K562 (cell line): ENCODE measurements around the gene SCAF11. TPM values are rescaled to one million over a fixed set of nuclear protein-coding genes. Genes with fewer than 3 reads are reported as not detected.

Experiments used
- ATAC-seq: fragments of 200-7000 bp; cut with Tn5 transposase; 3 replicates; pipeline ENCODE4 v1.9.1; 2020; ENCODE audit warnings: moderate library complexity
- BruUV-seq: library from RNA; stranded (reverse); fragments of 400-500 nt; replicated peaks from 2 replicates; lab custom pipeline; 2021; lab: Mats Ljungman, UMichigan
- CTCF ChIA-PET: fragments of 300-600 bp; formaldehyde crosslinking; extraction: SDS; loops from one replicate; lab custom pipeline; 2021; ENCODE audit warnings: low intra/inter-chr PET ratio; lab: Yijun Ruan, JAX
- POLR2A ChIA-PET: fragments of 300-600, 350-650 bp; sonication (Branson Sonifier 250); formaldehyde crosslinking; extraction: SDS; loops from one replicate; lab custom pipeline; 2021; ENCODE audit warnings: antibody characterized with exemption, inconsistent platforms; lab: Yijun Ruan, JAX
- DNase-seq, 4 experiments: peaks; one replicate each; pipeline versions ENCODE4 v3.0.0 to v3.0.0-alpha.2; 2011 to 2018; ENCODE audit warnings: low spot score in 3 of 4, mixed read lengths in 3 of 4; ENCODE audit errors: extremely low read depth in 1 of 4
- FAIRE-seq: peaks from 2 replicates; lab custom pipeline; 2011; peaks lifted over from hg19 to GRCh38; lab: Jason Lieb, UNC
- H2AFZ ChIP-seq: 2 replicates; pipeline ENCODE4 v1.6.0; 2011; ENCODE audit warnings: low read depth, low read length, control low read depth, inconsistent platforms
- H3K27ac ChIP-seq: fragments of 200-600 bp; 3 replicates; pipeline ENCODE4 v1.8.0; 2011; ENCODE audit warnings: low read depth, mild to moderate bottlenecking, control low read depth, inconsistent platforms, low read length, moderate library complexity, mixed read lengths; ENCODE audit errors: extremely low read depth
- H3K27me3 ChIP-seq, 2 experiments: fragments of 300-600 bp in 1 of 2; 2 replicates in 1 of 2; 3 replicates in 1 of 2; pipeline versions ENCODE4 v1.6.0 to v1.8.0; 2011; ENCODE audit warnings: inconsistent platforms in 2 of 2, low read length in 2 of 2, mild to moderate bottlenecking in 1 of 2, mixed read lengths in 1 of 2, moderate library complexity in 1 of 2; ENCODE audit not compliant: control insufficient read depth in 2 of 2, insufficient read depth in 2 of 2
- H3K36me3 ChIP-seq: fragments of 300-600 bp; 3 replicates; pipeline ENCODE4 v1.8.0; 2011; ENCODE audit warnings: mild to moderate bottlenecking, low read length, inconsistent platforms; ENCODE audit not compliant: control insufficient read depth, insufficient read depth
- H3K4me1 ChIP-seq, 2 experiments: fragments of 200-600 bp in 1 of 2; replicated peaks in 1 of 2; 2 replicates in 1 of 2; 3 replicates in 1 of 2; pipeline versions ENCODE4 v1.5.1 to v1.8.0; 2011; ENCODE audit warnings: inconsistent platforms in 2 of 2, low read length in 2 of 2, mild to moderate bottlenecking in 1 of 2, mixed read lengths in 1 of 2, moderate library complexity in 1 of 2; ENCODE audit not compliant: control insufficient read depth in 2 of 2, insufficient read depth in 2 of 2
- H3K4me2 ChIP-seq: 2 replicates; pipeline ENCODE4 v1.6.1; 2011; ENCODE audit warnings: low read length, control low read depth, inconsistent platforms, mixed read lengths; ENCODE audit not compliant: insufficient read depth
- H3K4me3 ChIP-seq: fragments of 200-600 bp; sonication (generic), shearing (Covaris generic); 2 replicates; pipeline ENCODE4 v1.5.1; 2016; ENCODE audit warnings: control low read depth, inconsistent platforms
- H3K79me2 ChIP-seq: fragments of 200-600 bp; 3 replicates; pipeline ENCODE4 v1.8.0; 2011; ENCODE audit warnings: low read length, inconsistent platforms; ENCODE audit not compliant: control insufficient read depth, insufficient read depth
- H3K9ac ChIP-seq, 2 experiments: 2 replicates each; pipeline versions ENCODE4 v1.6.0 to v1.6.1; 2011; ENCODE audit warnings: low read depth in 2 of 2, low read length in 2 of 2, control low read depth in 1 of 2, inconsistent platforms in 1 of 2, mild to moderate bottlenecking in 1 of 2, mixed read lengths in 1 of 2; ENCODE audit not compliant: insufficient read depth in 1 of 2
- H3K9me1 ChIP-seq: one replicate; pipeline ENCODE4 v1.6.0; 2011; ENCODE audit warnings: inconsistent platforms, mild to moderate bottlenecking, low read length, moderate library complexity; ENCODE audit not compliant: control insufficient read depth, insufficient read depth
- H3K9me3 ChIP-seq: replicated peaks from 2 replicates; pipeline ENCODE4 v1.5.1; 2011; ENCODE audit warnings: low read depth, low read length, inconsistent platforms; ENCODE audit not compliant: control insufficient read depth, insufficient read depth
- H4K20me1 ChIP-seq: replicated peaks from 2 replicates; pipeline ENCODE4 v1.6.1; 2011; ENCODE audit warnings: low read length, inconsistent platforms, mixed read lengths; ENCODE audit not compliant: control insufficient read depth, insufficient read depth
- KDM5B ChIP-seq: fragments of 200-600 bp; sonication (generic); IDR thresholded peaks from 2 replicates; pipeline ENCODE4 v1.6.1; 2012; ENCODE audit warnings: low read depth, mild to moderate bottlenecking, moderate library complexity, low read length, control low read depth, inconsistent platforms; ENCODE audit not compliant: insufficient replicate concordance
- NFYB ChIP-seq: IDR thresholded peaks from 2 replicates; pipeline ENCODE4 v1.6.1; 2011; ENCODE audit warnings: mild to moderate bottlenecking, moderate library complexity; ENCODE audit not compliant: insufficient read length; ENCODE audit errors: extremely low read depth
- TOE1 ChIP-seq, 2 experiments: fragments of 450-650 bp in 1 of 2; sonication (generic) in 1 of 2; formaldehyde crosslinking in 1 of 2; IDR thresholded peaks; 2 replicates each; pipeline versions ENCODE4 v1.7.1 to v1.8.0; 2016 to 2022; ENCODE audit warnings: borderline replicate concordance in 2 of 2, mild to moderate bottlenecking in 2 of 2, antibody characterized with exemption in 1 of 2, inconsistent platforms in 1 of 2, low read depth in 1 of 2, missing genetic modification reagents in 1 of 2, moderate library complexity in 1 of 2
- ZNF274 ChIP-seq: IDR thresholded peaks from 2 replicates; pipeline ENCODE4 v1.6.1; 2011; ENCODE audit warnings: low read depth, mild to moderate bottlenecking, low read length, moderate library complexity, borderline replicate concordance
- ZNF586 ChIP-seq: fragments of 450-650 bp; formaldehyde crosslinking; conservative IDR thresholded peaks from 2 replicates; pipeline ENCODE4 v1.4.0; 2020; ENCODE audit warnings: mild to moderate bottlenecking, moderate library complexity
- WGBS: fragments of 100-300 bp; shearing (Covaris generic); methylation state at CpG from one replicate; pipeline ENCODE4 v1.1.6; 2016; ENCODE audit warnings: low coverage, mixed read lengths; ENCODE audit not compliant: insufficient coverage; ENCODE audit errors: missing lambda C conversion rate; 5-methylcytosine and 5-hydroxymethylcytosine counted together
- in situ Hi-C: fragments of 300-500 bp; cut with MboI; formaldehyde crosslinking; loops from 4 replicates; pipeline ENCODE4 v1.15.0; 2018; ENCODE audit warnings: inconsistent platforms, mixed read lengths
- intact Hi-C: fragments of 100-400 bp; cut with micrococcal nuclease; formaldehyde crosslinking; loops from 2 replicates; pipeline ENCODE4 v1.14.2; 2022
- polyA plus RNA-seq, 8 experiments: library from polyadenylated mRNA; depleted of rRNA in 4 of 8; stranded (reverse) in 5 of 8; unstranded in 3 of 8; fragments of >200 nt; fragmentation: Nextera tagmentation in 2 of 8; fragmentation: Illumina TruSeq in 1 of 8; extraction: Ambion mirVana in 2 of 8; extraction: Trizol in 1 of 8; gene quantifications; 2 replicates each; pipeline versions ENCODE4 v1.2.1 to v1.2.3, GENCODE V29; 2011 to 2014; ENCODE audit warnings: inconsistent platforms in 1 of 8, missing spikeins in 1 of 8
- total RNA-seq, 7 experiments: library from RNA; depleted of rRNA in 6 of 7; stranded (reverse); fragments of >200 nt in 6 of 7; fragmentation: Illumina TruSeq in 2 of 7; extraction: Trizol in 2 of 7; gene quantifications; 2 replicates each; pipeline versions ENCODE4 v1.2.1 to v1.2.3, GENCODE V29; 2011 to 2021; ENCODE audit warnings: low replicate concordance in 1 of 7
- TF ChIP-seq, protein P1 (sequence below): IDR thresholded peaks from 3 replicates; pipeline ENCODE4 v1.6.1; 2011; ENCODE audit warnings: borderline replicate concordance, mild to moderate bottlenecking; ENCODE audit not compliant: insufficient read length, insufficient read depth

SCAF11 gene
- total and polyA plus RNA-seq, 9 of the 15 experiments (the other 6 are each of a cell fraction or from before 2014, with no cell fraction given): 30.4 to 119 (median 80.0) TPM

DNA sequence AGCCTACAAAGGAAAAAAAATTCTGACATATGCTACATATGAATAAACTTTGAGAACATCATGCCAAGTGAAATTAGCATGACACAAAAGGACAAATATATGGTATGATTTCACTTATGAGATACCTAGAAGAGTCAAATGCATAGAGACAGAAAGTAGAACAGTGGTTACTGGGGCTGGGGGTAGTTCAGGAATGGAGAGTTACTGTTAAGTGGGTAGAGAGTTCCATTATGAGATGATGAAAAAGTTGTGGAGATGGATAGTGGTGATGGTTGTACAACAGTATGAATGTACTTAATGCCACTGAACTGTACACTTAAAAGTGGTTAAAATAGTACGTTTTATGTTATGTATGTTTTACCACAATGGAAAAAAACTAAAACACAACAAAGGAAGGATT is 92.3 kb downstream of the SCAF11 start:
- H3K27ac ChIP-seq: no peak overlapping the region
- no peaks in the 10 kb centered on the region for H3K4me1 ChIP-seq
- BruUV-seq: no TSS peak
- peaks cover 48% of the 10 kb centered on the region for H3K36me3 ChIP-seq
- ChIA-PET POLR2A (no interaction called here), CTCF (no interaction called here)
- no peaks in the 10 kb centered on the region for H3K9me3 ChIP-seq
- ATAC-seq (no peak), FAIRE-seq (no peak), DNase-seq (no peak)
- no peaks in the 10 kb centered on the region for H3K9me1 ChIP-seq
- TF ChIP-seq ZNF274: no peak
- TF ChIP-seq NFYB: no peak
- TF ChIP-seq, protein P1, sequence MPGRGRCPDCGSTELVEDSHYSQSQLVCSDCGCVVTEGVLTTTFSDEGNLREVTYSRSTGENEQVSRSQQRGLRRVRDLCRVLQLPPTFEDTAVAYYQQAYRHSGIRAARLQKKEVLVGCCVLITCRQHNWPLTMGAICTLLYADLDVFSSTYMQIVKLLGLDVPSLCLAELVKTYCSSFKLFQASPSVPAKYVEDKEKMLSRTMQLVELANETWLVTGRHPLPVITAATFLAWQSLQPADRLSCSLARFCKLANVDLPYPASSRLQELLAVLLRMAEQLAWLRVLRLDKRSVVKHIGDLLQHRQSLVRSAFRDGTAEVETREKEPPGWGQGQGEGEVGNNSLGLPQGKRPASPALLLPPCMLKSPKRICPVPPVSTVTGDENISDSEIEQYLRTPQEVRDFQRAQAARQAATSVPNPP: no peak
- TF ChIP-seq TOE1 (IDR thresholded peaks at IDR 0.05; ENCODE audit: borderline replicate concordance): no peak
- TF ChIP-seq TOE1 (CRISPR knock-in tag; IDR thresholded peaks at IDR 0.05; ENCODE audit: borderline replicate concordance, low read depth): no peak
- TF ChIP-seq ZNF586 (CRISPR knock-in tag): no peak
- TF ChIP-seq KDM5B: no peak
- no peaks in the 10 kb centered on the region for H3K27me3 ChIP-seq
- in situ Hi-C loops (no loop called here), intact Hi-C loops (no loop called here)
- H4K20me1 ChIP-seq: no peaks in the 10 kb centered on the region
- 100% methylated on average over 1 of the region's 1 CpG for WGBS
- no peak overlapping the region for H3K4me2 ChIP-seq
- H3K4me3 ChIP-seq: no peak overlapping the region
- no peak overlapping the region for H2AFZ ChIP-seq
- H3K9ac ChIP-seq: no peak overlapping the region
- H3K79me2 ChIP-seq: no peaks in the 10 kb centered on the region
